Kidney (tissue), 14 donors: ENCODE results near the gene VPS16. TPM values are rescaled to one million over a fixed set of nuclear protein-coding genes. Genes with fewer than 3 reads are reported as not detected.
A peak's percentile ranks its signal among the peaks of the same experiment; 100 is the strongest.

Source experiments
- DNase-seq, 5 donors: peaks; one replicate each; pipeline ENCODE4 v3.0.0-alpha.2; 2013 to 2020
- FAIRE-seq: peaks from 2 replicates; lab custom pipeline; 2012; peaks lifted over from hg19 to GRCh38; lab: Jason Lieb, UNC
- H3K27ac ChIP-seq, 2 donors: one replicate each; pipeline ENCODE4 v1.7.0; 2013; ENCODE audit warnings: low read depth in 2 of 2, low read length in 2 of 2, inconsistent platforms in 1 of 2
- H3K27me3 ChIP-seq: one replicate; pipeline ENCODE4 v1.7.1; 2013; ENCODE audit warnings: low read length, inconsistent platforms; ENCODE audit not compliant: control insufficient read depth, insufficient read depth
- H3K36me3 ChIP-seq, 3 donors: one replicate each; pipeline versions ENCODE4 v1.7.0 to v1.7.1; 2013; ENCODE audit warnings: low read length in 3 of 3, control low read depth in 1 of 3, inconsistent platforms in 1 of 3; ENCODE audit not compliant: insufficient read depth in 3 of 3, control insufficient read depth in 2 of 3
- H3K4me1 ChIP-seq, 3 donors: one replicate each; pipeline versions ENCODE4 v1.7.0 to v1.7.1; 2013; ENCODE audit warnings: low read length in 3 of 3, inconsistent platforms in 1 of 3, low read depth in 1 of 3; ENCODE audit not compliant: control insufficient read depth in 2 of 3, insufficient read depth in 2 of 3
- H3K4me3 ChIP-seq, 3 donors: one replicate each; pipeline versions ENCODE4 v1.7.0 to v1.8.1; 2013; ENCODE audit warnings: low read length in 3 of 3, control low read depth in 1 of 3, inconsistent platforms in 1 of 3
- H3K9ac ChIP-seq, 3 donors: one replicate each; pipeline versions ENCODE4 v1.7.0 to v1.7.1; 2013; ENCODE audit warnings: low read length in 3 of 3, control low read depth in 1 of 3, inconsistent platforms in 1 of 3
- H3K9me3 ChIP-seq, 3 donors: one replicate each; pipeline versions ENCODE4 v1.7.0 to v1.7.1; 2013; ENCODE audit warnings: low read length in 3 of 3, control low read depth in 1 of 3, inconsistent platforms in 1 of 3; ENCODE audit not compliant: control insufficient read depth in 2 of 3, insufficient read depth in 1 of 3
- intact Hi-C: fragments of 100-400 bp; cut with DNase I; formaldehyde crosslinking; loops from one replicate; pipeline ENCODE4 v1.11.1; 2022
- polyA plus RNA-seq: library from polyadenylated mRNA; stranded (reverse); fragments of 350-450 nt; fragmentation: Illumina TruSeq; extraction: RNeasy Lipid Tissue Mini Kit (QIAGEN cat#74804); gene quantifications from one replicate; pipeline ENCODE4 v1.2.3, GENCODE V29; 2014; ENCODE audit warnings: low read depth, low replicate concordance; ENCODE audit not compliant: insufficient read depth
- total RNA-seq: library from RNA; stranded (reverse); fragmentation: NEBNext Ultra II Directional; extraction: Animal tissue kit (Norgen Biotek cat#: 25700); gene quantifications from one replicate; pipeline ENCODE4 v1.2.1, GENCODE V29; 2021
- TF ChIP-seq, protein P1 (sequence below): IDR thresholded peaks from 3 replicates; pipeline ENCODE4 v1.5.1; 2012; ENCODE audit warnings: mild to moderate bottlenecking, moderate library complexity, borderline replicate concordance; ENCODE audit not compliant: insufficient read depth; ENCODE audit errors: extremely low read depth
- donor health status: control.
- donor health status: control.
- donor health status: control.
- donor health status: control.
- donor health status: control.
- donor health status: DM: yes; HTN: yes; CAD: no.
- donor health status: Normal renal cell carcinoma (clear cell type).

The VPS16 gene
- total and polyA plus RNA-seq, 2 donors from 2014 or later = 38.6 to 38.8 TPM

DNA sequence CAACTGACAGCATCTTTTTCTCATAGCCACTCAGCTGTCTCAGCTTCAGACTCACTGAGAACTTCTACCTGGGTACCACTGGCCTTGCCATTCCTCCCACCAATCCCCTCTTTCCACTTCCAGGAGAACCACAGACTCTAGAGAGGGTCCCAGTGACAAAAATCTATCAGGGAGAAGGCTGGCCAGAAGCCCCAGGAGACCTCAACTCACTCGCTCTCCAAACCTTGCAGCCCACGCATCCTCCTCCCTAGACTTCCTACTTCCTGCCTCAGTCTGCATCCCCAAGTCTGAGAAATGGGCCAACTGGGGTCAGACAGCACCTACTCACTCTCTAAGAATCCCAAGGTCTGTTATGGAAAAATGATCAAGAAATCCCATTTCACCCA lies 23.2 kb upstream of the VPS16 start:
- DNase-seq (peak in 2 of 5 donors; percentile 18 to 25), FAIRE-seq (no peak)
- TF ChIP-seq, protein P1, sequence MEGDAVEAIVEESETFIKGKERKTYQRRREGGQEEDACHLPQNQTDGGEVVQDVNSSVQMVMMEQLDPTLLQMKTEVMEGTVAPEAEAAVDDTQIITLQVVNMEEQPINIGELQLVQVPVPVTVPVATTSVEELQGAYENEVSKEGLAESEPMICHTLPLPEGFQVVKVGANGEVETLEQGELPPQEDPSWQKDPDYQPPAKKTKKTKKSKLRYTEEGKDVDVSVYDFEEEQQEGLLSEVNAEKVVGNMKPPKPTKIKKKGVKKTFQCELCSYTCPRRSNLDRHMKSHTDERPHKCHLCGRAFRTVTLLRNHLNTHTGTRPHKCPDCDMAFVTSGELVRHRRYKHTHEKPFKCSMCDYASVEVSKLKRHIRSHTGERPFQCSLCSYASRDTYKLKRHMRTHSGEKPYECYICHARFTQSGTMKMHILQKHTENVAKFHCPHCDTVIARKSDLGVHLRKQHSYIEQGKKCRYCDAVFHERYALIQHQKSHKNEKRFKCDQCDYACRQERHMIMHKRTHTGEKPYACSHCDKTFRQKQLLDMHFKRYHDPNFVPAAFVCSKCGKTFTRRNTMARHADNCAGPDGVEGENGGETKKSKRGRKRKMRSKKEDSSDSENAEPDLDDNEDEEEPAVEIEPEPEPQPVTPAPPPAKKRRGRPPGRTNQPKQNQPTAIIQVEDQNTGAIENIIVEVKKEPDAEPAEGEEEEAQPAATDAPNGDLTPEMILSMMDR = no peak
- H3K9ac ChIP-seq = no peak overlapping the region
- intact Hi-C loops = no loop called here
- H3K36me3 ChIP-seq = no peaks in the 10 kb centered on the region
- H3K27me3 ChIP-seq = no peaks in the 10 kb centered on the region
- peaks cover 0 to 4% (median 0%) of the 10 kb centered on the region in 3 donors for H3K9me3 ChIP-seq
- no peak overlapping the region for H3K4me3 ChIP-seq
- no peaks in the 10 kb centered on the region for H3K4me1 ChIP-seq
- H3K27ac ChIP-seq = no peak overlapping the region

DNA sequence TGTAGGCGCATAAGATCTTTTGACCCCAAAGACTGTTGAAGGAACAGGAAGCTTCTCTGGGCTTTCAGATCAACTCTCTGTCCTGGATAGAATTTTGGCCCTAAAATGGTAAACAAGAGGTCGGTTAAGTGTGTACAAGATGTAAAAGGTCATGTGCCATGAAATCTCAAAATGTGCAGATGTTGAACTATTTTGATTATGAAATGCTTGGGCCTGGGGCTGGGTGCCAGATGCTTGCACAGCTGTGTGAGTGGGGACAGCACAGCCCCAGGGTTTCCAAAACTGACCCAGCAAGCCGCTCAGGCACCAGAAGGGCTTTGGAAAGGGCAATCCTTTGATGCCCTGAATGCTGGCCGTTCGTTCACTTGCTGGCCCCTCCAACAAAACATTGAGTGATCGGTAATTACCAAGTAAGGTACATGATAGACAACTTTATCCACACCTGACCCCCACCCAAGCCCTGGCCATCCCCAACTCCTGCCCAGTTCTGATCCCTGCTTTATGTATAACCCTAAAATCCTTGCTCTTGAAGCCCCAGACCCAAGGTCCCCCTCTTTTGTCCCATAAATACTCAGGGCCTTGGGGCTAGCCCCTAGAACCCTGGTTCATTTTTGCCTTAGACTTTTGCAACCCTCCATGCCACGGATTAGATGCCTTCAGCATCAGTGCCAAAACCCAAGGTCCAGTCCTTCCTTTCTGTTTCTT lies 22.5 kb upstream of the VPS16 start:
- Histone ChIP-seq H3K27me3 (no peaks in the 10 kb centered on the region), H3K9me3 (no peaks in the 10 kb centered on the region), H3K27ac (no peak overlapping the region), H3K36me3 (no peaks in the 10 kb centered on the region), H3K4me1 (no peaks in the 10 kb centered on the region), H3K4me3 (no peak overlapping the region), H3K9ac (no peak overlapping the region)
- intact Hi-C loops = no loop called here
- TF ChIP-seq, protein P1 = no peak
- DNase-seq = peak in 2 of 5 donors; percentile 17 to 83
- no peak for FAIRE-seq

DNA sequence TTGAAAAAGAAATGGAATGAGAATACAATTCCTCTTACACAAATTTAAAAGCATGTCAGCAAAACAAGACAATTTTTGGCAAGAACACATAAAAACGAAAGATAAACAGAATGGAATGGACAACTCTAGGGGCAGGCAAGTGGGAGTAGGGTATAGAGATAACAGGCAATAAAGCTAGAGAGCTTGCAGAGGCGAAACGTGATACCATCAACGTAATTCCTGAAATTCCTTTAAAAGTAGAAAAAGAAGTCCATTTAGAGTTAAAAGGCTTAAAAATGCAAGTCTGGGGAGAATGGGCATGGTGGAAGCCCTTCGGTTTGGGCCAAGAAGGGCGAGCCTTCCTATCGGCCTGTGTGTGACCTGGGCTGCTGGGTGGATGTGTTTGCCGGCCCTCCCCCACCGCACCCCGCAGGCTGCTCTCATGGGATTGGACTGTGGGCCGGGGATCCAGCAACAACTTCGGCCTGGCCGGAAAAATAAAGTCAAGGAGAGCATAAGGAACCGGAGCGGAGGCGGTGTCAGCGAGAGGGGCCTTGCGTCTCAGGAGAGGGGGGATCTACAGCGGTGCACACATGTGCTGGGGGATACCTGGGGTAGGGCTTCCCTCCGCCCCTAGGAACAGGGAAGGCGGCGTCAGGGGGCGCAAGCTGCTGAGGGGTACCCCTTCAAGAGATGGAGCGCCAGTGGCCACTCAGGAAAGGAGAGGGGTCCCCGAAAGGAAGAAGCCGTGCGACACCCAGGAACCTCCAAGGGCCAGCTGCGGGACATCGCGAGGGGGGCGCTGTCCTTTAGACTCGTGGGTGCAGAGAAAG lies 20.3 kb upstream of the VPS16 start:
- DNase-seq (peak; percentile 70 to 90 (median 85)), FAIRE-seq (no peak)
- Histone ChIP-seq H3K9me3 (no peaks in the 10 kb centered on the region), H3K27me3 (no peaks in the 10 kb centered on the region), H3K9ac (peak overlapping the region in 1 of 3 donors; percentile 19), H3K36me3 (no peaks in the 10 kb centered on the region), H3K4me3 (no peak overlapping the region), H3K27ac (no peak overlapping the region), H3K4me1 (no peaks in the 10 kb centered on the region)
- TF ChIP-seq, protein P1 = no peak
- intact Hi-C loops = no loop called here
